Cerebellar nuclear complex (tissue), 1 donor: ENCODE data around the gene TEX19.

Source experiments
- DNase-seq, 2 experiments: peaks; one replicate each; lab custom pipeline; 2025; lab: John Stamatoyannopoulos, UW

Gene TEX19

DNA sequence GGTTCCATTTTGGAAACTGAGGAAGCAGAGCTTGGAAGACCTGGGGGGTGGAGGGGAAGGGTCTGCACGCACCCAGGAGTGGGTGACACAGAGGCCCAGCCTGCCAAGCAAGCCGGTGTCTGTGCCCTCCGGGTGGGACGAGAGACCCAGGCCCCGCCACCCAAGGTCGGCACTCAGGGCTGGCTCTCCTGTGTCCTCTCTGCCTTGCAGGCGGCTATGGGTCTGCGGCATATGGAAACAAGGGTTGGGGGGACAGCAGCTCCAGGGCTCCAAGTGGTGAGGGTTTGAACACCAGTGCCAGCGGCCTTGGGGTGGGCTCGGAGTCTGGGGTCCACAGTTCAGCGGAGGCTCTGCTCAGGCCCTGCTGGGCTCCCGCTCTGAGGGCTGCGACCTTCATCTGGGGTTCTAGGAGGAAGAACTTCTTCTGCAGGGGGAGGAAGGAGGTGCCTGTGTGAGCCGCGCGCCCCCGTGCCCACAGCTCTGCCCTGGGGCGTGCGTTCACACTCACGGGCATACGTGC is 37.0 kb upstream of the TEX19 start:
- no peak for DNase-seq

DNA sequence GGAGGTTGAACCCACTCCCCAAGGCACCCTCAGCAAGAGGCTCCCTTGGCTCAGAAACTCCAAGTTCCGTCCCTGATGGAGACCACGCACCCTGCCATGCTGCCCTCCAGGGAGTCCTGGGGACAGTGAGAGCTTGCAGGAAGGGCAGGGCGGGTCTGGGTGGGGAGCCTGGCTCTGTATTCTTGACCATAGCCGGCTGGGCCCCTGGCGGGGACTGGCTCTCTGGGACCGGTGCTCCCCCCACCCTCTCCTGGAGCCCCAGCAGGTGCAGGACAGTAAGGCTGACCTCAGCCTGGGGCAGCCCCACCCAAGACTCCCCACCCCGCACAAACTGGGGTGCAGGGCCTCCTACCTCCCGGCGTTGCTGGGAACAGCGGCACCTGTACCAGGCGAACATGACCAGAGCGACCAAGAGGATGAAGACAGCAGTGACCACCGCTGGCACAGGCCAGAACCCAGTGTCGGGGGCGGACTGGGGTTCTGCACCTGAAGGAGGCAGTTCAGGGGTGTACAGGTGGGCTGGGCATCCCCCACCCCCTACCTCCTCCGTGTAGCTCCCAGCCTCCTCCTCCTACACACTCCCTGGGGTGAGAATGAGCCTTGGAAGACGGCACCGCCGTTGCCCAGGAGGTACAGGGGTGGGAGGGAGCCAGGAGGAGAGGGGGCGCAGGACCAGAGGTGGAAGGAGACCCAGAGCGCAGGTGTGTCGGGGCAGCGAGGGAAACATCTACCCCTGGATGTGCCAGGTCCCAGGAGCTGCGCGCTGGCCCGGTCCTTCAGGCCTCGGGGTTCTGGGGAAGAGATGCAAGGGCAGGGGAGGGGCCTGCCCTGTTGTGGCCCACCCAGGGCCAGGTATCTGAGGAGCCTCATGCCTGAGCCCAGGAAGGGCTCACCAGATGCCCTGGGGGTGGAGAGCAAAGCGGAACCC is 36.3 kb upstream of the TEX19 start:
- no peak for DNase-seq

DNA sequence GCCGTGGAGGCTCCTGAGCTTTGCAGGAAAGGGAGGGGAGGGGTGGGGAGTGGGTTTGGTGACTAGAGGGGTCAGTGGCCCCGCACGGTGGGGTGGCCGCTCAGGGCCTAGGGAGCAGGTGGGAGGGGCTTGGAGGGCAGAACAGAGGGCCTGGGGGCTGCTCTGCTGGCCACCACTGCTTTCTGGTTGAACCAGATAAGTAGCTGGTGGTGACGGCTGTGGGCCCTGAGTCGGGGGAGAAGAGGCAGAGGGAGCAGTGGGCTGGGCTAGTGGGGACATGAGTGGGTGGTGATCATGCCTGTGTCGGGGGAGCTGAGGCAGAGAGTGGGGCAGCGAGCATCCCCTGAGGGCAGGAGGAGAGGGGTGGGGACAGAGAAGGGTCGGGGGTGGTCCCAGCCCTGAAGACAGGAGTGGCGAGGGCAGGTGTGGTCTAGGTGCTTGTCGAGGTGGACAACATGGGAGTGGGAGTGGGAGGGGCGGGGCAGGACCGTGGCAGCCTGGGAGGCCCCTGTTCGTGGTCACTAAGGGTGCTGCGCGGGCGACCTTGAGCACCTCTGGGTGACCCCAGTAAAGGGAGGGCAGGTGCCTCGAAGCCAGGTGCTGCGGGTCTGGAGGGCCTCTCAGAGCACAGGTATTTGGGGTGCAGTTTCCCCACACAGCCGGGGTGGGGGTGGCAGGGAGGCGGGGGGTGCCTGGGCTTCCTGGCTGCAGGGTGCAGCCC is 35.4 kb upstream of the TEX19 start:
- no peak for DNase-seq

DNA sequence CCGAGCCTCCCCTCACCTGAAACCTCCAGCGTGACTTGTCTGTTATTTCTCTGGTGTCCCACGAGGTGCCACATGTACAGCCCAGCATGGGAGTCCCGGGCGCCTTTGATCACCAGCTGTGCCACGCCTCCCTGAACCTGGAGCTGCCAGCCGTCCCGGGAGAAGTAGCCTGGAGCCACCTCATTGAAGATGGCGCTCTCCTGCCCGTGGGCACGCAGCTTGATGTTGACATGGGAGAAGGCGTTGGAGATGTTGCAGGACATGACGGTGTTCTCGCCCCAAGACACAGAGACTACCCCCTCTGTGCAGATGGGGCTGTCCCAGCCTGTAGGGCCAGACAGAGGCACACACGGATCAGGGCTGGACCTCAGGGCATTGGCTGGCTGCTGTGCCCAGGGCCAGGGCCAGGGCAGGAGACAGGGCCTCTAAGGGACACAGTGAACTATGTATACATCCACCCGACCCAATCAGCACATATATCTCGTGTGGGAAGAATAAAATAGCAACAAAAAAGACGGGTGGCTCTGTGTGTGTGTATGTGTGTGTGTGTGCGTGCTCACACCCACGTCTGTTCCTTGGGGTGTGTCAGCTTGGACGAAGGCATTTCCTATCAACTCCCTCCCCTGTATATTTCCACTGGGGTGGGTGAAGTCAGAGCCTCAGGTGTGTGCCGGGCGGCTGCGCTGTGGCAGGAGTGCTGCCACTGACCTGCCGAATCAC is 34.3 kb upstream of the TEX19 start:
- DNase-seq = no peak

DNA sequence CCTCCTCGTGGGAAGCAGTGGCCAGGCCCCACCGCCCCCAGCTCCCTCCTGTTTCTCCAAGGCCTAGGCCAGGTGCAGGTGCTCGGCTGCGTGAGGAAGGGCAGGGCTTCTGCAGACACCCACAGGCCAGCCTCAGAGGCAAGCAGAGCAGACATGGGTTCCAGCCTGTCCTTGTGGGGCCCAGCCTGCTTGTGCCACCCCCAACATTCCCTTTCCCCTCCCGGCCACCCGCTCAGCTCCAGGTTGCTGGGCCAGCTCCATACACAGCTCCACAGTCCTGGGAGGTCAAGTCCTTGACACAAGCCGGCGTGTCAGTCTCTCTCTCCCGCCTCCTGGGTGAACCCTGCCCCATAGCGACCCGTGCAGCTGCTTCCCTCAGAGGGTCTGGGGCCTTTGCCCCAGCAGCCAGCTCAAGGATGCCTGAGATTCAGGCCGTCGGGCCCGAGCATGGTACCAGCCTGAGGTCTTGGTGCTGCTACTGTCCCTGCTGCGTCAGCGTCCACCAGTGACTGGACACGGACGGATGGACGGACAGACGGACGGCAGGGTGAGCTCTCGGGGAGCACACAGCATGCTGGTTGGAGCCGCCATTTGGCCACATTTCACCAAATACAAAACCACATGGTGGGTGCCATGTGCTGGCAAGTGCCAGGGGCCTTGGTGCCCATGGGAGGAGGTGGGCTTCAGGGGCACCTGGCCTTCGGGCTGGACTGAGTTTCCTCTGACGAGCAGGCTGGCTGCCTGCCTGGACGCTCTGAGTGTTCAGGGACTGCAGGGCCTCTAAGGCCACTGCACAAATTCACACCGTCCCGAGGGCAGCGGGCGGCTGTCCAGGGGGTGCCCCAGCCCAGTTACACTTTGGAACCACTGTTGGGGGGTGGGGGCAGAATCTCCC is 33.5 kb upstream of the TEX19 start:
- no peak for DNase-seq

DNA sequence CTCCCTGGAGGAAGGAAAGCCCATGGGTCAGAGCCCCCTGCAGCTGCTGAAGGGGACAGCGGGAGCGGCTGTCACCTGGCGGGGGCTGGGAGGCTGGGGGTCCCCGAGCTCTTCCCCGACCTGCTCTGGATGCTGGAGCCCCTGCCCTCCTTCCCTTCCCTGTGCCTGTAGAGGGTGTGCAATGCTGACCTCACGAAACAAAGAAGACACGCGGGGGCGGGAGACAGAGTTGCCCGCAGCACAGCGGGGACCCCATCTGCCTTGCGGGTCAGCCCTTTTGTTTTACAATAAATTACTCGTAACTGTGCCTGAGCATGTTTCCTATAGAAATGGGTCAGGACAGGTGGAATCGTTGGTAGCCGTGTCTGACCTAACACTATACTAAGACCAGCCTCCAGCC is 31.8 kb upstream of the TEX19 start:
- no peak for DNase-seq

DNA sequence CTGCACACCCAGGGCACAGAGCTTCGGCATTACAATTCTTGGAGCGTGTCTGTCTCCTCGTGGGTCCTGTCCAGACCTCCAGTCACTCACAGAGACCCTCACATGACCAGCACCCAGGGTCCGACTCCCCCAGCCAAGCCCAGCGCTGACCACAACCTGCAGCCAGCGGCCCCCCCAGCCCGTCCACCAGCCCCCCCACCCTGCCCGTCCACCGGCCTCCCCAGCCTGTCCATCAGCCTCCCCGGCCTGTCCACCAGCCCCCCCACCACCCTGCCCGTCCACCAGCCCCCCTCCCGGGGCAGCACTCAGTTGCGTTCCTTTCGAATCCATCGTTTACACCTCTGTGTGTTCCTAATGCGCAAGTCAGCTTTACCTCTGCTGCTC is 31.3 kb upstream of the TEX19 start:
- no peak for DNase-seq

DNA sequence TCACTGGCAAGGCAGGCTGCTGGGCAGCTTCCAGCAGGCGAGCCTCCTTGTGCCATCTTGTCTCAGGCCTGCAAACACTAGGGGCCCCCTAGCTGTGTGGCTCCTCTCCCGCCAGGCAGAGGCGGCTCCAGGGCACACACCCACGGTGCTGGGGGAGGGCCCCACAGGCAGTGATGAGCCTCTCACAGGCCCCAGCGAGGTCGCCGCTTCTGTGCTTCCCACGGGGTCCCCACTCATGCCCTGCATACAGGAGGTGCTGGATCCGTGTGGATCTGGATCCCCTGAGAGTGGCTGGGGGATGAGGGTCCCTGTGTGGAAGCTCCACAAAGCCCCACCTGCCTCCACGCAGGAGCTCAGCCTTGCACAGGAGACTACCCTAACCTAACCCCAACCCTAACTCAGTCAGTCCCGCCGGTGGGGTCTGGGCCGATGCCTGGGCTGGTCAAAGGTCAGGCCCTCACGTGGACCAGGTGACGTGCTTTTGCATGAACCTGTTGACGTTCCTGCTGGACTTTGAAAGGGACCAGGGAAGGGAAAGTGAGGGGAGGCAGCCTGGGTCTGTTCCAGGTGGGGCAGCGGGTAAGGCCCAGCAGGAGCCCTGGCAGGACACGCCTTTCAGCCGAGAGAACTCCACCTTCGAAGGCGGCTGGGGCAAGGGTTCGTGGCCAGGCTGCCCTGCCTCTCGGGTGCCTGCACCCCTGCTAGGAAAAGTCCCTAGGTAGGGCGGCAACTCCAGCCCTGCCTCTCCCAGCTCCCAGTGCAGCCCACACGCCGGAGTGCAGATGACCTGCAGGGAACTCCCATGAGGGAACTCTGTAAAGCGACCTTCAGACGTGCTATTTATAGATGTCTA is 30.7 kb upstream of the TEX19 start:
- DNase-seq = no peak

DNA sequence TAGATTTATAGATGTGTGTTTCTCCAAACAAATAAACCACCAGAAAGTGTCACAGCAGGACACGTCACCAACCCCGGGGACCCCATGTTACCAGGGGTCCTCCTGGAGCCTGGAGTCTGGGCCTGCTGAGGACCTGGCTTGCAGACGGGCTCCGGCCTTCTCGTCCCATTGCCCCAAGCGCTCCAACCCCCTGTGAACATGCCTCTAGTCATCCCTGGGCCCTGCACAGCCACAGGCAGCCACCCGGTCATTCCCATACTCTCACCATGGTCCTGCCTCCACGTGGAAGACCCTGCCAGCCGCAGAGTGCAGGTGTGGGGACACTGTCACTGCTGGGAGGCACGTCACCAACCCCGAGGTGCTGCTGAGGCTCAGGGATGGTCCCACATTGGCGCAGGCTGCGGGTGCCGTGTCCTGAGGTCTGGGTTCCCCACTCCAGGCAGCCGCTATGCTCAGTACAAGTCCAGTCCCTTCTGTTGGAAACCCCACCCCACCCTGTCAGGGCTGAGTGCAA is 30.0 kb upstream of the TEX19 start:
- DNase-seq = no peak

DNA sequence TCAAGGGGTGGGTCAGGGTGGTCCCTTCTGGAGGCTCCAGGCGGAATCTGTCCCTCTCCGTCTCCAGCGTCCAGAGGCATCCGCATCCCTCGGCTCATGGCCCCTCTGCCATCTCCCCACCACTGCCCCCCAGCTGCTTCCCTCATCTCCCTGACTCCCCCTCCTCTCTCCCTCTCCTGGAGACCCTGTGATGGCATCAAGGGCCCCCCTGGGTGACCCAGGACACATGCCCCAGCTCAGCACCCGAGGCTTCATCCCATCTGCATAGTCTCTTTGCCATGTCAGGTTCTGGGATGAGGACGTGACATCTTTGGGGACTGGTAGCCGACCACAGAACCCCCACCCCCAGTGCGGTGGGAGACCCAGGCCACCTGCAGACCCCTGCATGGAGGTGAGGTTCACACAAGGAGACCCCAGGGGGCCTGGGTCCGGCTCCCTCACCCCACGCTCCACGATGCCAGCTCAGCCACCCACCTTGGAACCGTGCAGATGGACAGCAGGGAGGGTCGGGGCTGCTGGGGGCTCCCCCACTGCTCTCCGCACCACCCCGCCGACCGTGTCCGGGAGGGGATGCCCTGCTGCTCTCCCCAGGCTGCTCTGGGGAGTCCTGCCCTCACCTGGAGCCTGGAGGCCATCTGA is 29.2 kb upstream of the TEX19 start:
- no peak for DNase-seq

DNA sequence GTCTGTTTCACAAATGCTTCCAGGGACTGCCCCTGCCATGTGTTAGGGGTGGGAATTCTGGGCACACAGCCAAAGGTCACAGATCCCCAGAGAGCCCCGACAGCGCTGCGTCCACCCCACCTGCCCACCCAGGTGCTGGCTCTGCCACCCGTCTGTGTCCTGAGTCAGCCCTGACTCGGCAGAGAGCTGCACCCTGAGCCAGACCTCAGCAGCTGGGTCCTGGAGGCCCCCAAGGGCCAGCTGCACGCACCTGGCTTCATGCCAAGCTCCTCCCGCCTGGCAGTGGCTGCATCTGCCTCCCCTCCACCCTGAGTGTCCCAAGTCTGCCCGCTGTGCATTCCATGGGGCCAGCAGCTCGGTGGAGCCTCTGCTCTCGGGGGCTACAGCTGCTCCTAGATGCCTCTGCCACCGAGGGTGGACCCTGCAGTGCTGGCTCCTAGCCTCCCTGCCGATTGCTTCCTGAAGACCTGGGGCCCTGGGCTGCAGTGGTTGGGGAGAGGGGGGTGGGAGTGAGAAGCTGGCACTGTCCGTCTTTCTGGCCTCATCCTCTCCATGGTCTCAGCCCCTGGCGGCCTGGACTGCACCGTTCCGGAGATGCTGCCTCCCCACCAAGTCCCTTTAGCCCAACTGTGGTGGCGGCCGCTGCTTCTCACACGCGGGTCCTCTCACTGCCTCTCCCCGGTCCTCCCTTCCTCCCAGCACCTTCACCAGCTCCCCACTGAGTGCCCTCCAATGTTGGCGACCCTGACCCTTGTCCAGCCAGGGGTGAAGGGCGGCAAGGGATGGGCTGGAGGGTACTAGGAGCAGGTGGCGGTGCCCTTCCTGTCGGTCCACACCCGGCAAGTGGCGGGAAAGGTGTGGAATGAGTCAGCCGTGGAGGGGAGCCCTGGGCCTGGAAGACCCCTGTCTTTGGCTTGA is 28.5 kb upstream of the TEX19 start:
- no peak for DNase-seq

DNA sequence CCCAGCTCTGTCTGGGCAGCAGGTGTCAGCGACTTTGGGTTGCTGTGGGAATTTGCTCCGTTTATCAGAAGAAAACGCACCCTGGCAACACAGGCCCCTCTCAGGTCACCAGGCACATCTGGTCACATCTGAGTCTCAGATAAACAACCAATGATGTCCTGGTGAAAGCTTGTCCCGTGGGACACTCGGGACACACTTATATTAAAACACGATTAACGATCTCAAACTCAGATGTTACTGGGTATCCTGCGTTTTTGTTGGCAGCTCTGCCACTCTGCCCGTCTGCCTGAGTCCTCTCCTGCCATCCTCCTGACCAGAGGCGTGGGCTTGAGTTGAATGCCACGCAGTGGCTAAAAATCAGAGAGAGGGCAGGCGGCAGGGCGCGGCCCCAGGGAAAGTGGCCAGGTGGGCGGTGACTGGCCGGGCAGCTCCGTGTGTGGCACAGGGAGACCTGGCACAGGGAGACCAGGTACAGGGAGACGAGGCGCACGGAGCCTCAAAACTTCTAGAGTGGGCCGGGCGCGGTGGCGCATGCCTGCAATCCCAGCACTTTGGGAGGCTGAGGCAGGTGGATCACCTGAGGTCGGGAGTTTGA is 27.6 kb upstream of the TEX19 start:
- no peak for DNase-seq

DNA sequence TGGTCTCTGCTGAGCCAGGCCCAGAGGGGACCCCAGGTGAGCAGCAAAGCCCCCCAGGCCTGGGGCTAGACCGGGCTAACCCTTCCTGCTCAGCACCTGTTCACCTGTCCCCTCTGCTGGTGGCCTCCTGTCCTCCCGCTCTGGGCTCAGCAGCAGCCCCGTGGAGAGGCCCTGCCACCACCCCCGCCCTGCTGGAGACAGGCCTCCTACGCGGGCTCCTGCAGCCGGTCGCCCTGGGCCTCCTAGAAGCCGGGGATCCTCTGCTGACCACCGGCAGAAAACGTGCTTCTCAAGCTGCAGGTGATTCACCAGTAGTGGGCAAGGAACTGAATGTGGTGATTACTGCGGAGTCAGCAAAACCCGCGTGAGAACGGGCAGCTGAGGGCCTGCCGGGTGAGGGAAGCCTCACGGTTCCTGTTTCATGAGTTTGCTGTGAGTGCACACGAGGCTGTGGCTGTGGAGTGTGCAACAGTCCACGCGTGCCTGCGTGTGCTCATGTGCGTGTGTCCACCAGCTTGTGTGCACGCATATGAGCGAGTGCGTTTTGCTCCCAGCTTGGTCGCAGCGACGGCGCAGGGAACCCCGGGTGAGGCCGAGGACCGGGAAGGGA is 26.3 kb upstream of the TEX19 start:
- DNase-seq = no peak

DNA sequence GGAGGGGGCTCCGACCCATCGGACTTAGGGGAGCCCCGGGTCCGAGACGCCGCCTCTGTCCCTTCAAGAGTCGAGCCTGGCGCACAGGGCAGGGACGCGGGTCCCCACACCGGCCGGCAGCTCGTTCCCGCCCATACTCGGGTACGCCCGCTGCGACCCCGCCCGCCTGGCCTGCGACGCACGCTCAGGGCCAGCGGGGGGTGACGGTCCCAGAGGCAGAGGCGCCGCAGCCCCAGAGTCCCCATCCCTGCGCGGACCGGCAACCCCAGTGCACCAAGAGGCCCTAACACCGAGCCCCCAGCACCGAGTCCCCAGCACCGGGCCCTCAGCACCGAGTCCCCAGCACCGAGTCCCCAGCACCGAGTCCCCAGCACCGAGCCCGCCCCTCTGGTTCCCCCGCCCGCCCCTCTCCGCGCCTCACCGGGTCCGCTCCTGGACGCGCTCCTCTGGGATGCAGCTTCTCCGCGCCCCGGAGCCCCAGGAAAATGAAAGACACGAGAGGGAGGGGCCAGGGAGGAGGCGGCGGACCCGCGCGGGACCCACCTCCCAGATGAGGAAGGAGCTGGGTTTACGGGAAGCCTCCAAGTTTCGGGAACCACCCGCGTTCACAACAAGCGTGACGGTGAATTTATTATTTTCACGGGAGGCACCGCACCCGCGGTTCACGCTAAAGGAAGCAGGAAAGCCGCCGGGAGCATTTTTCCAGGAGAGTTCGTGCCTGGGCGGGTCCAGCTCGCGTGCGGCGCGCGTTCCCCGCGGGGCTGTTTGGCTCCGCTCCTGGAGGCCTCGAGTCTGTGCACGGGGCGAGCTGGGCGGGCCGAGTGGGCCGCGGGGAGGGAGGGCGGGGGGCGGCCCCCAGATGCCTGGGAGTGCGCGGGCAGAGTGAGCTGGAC is 25.5 kb upstream of the TEX19 start, which contains the start of gene SECTM1:
TSS of gene SECTM1 (minus strand) at position 488 of the 893 bp plus-strand sequence. CDS start 6,526 bp downstream, outside the sequence.
- no peak for DNase-seq

DNA sequence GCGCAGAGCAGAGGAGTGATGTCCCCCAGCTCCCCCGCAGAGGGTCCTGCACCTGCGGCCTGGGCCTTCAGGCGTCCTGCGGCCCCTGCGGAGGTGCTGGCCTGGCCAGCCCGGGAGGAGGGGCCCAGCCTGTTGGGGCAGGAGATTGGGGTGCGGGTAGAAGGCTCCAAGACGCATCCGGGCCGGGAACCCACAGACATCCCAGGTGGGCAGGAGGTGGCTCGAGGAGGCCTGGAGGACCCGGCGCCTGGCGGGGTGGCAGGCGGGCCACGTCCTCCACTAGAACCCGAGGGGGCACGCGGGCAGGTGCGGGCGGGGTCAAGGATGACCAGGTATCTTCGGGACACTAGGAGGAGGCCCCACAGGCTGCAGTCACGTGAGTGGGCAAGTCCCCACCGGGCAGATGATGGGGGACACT is 24.8 kb upstream of the TEX19 start:
- DNase-seq = no peak

DNA sequence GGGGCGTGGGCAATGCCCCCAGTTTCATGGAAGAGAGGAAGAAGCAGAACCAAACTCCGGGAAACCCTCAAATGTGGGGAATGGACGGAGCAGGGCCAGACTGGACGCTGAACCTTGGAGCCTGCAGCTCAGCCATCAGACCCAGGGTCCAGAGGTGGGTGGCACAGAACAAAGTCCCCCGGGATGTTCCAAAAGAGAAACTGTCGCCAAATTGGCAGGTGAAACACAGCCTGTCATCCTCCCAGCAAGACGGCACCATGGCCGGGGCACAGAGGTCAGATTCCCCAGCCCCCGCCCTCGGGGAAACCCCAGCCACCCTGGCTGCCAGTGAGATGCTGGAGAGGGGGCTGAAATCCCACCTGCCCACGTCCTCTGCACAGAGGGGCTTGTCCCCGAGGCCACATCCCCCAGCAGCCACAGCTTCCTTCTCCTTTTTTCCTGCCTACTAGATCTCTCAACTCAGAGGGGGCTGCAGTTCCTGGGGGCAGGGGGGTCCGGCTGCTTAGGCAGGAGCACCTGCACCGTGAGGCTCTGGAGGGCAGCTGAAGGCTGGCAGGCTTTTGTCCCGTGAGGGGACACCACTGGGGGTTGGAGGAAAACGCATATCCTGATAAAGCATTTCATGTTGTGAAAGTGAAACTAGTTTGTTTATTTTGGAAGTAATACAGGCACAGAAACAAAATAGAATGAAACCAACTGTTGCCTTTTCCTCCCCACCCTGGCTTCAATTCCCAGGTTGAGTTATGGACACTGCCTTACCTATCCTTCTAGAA is 24.2 kb upstream of the TEX19 start:
- DNase-seq = no peak
